ENCODE data around the gene PTP4A2.
"Not testable (repeated sequence)": the region's sequence is repeated elsewhere in the genome, so short reads cannot be mapped to it uniquely, and the experiment has no call there.

Gene PTP4A2

DNA sequence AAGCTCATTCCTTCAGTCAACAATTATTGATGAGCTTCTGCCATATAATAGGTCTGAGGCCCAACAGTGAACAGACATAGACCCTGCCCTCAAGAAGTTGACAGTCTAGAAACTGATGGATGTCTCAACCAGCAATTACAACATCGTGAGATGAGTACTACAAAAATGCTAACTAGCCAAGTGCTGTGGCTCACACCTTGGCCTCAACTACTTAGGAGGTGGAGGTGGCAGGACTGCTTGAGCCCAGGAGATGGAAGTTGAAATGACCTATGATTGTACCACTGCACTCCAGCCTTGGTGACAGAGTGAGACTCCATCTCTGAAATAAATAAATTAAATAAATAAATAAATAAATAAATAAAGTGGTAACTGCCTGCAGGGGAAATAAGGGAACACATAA is 11.7 kb upstream of the PTP4A2 start:
- no peak for DNase-seq (ENCODE audit: low read depth in 2 of 2)

DNA sequence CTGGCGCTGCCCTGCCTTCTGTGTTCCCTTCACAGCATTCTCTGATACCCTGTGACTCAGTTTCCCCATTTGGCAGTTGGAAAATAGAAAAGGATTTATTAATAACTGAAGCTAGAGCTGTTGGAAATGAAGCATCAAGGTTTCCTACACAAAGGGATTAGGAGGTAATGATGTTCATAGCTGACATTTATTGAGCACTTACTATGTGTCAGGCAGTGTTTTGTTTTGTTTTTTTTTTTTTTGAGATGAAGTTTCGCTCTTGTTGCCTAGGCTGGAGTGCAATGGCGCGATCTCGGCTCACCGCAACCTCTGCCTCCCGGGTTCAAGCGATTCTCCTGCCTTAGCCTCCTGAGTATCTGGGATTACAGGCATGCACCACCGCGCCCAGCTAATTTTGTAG is 7.5 kb upstream of the PTP4A2 start:
- DNase-seq (ENCODE audit: low read depth in 2 of 2), result not testable (repeated sequence)

- peak; percentile 55 to 65 for DNase-seq (ENCODE audit: low read depth in 2 of 2)
These were observed 6.3 kb upstream of the PTP4A2 start for GRCh38 chr1:31944205-31945089.

DNA sequence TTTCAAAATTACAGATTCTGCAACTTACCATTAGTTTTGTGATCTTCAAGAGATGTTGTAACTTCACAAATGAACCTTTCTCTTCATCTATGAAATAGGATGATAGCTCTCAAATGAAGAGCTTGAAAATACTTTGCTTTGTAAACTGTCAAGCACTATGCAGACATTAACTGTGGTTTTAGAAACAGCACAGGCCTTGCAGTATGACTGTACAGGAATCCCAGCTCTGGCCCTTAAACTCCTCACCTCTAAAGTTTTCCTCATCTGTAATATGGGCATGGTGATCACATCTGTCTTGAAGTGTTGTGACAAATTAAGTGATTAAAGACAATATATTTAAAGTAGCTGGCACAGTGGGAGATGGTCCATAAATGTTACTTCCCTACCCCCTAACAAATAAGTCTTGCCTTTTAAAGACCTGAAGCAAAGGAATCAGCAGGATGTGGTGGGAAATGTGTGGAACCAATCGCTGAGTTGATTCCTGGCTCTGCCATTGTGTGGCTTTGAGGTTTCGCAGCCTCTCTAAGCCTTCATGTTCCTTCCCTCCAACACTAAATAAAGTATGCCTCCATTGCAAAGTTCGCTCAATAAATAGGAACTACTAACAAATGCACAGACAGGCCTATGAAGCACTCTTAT is 5.5 kb upstream of the PTP4A2 start:
- no peak for DNase-seq (ENCODE audit: low read depth in 2 of 2)

DNA sequence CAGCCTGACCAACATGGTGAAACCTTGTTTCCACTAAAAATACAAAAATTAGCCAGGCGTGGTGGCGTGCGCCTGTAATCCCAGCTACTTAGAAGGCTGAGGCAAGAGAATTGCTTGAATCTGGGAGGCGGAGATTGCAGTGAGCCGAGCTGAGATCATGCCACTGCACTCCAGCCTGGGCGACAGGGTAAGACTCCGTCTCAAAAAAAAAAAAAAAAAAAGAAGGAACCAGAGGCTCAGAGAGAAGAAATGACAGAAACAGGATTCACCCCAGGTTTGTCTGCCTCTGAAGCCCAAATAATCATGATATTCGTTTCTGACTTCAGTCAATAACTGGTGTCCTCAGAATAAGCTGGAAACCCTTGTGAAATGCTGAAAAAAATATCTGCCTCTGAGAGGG is 3.9 kb upstream of the PTP4A2 start:
- not testable (repeated sequence) for DNase-seq (ENCODE audit: low read depth in 2 of 2)

DNA sequence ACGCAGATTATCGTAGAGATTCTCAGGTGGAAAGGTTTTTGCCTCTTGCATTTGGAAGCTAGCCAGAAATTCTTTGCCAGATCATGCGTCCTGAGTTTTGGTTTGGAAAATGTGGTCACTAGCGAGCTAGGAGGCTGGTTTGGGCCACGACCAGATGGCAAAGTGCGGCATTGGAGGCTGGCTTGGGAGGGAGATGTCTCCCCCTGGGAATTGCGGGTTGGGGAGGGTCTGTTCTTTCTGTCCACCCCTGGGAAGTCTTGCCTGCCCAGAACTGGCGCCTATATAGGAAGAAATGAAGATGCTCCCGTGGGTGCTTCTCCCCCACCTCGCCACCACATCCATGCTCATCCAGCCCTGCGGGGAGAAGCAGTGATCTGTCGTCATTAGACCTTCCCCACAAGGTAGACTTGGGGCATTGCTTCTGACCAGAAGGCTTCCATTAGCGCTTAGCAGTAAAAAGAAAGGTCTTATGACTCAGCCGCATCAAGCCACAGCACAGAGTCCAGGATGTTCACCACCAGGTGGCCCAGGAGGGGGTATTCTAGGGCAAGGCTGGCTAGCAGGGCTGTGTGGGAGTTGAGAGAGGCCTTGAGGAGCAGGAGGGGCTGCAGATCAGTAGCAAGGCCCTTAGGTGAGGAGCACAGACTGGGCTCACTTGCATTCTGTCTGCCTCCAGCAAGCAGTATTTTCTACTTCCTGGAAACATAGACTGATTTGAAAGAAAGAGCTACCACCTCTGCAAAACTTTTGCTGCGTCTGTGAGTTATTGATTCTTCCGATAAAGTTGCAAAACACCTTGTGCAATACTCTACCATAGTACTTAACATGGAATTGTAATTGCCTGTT is 1.5 kb upstream of the PTP4A2 start:
- DNase-seq (ENCODE audit: low read depth in 2 of 2), result peak; percentile 65 to 68

GRCh38 chr1:31937300-31938183 is 626 bp downstream of the PTP4A2 start:
- DNase-seq (ENCODE audit: low read depth in 2 of 2), result peak; percentile 74 to 77

GRCh38 chr1:31936981-31937299 is 1.2 kb downstream of the PTP4A2 start:
- no peak for DNase-seq (ENCODE audit: low read depth in 2 of 2)

DNA sequence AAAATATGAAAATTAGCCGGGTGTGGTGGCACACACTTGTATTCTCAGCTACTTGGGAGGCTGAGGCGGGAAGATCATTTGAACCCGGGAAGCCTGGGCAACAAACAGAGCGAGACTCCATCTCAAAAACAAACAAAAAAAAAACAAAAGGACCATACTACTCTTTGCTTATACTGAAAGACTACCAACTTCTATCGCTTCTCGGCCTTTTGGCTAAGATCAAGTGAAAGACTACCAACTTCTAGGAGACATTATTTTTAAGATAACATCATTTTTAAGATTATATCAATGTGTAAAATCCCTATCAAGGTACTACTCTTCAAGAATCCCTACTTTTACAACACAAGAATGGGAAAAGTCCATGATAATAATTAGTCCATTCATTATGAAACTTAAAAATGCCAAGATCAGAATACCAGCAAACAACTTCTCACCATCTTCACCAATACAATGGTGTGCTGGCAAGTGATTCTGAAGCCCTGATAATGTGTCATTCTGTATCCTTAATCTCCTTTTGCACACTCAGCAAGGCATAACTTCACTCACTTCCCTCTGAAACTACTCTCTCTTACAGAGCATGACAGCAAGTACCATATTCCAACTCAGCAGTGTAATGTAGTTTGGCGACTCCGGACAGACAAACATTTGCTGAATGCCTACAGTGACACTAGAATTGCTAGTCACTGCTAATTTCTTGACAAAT is 1.7 kb downstream of the PTP4A2 start:
- no peak for DNase-seq (ENCODE audit: low read depth in 2 of 2)

DNA sequence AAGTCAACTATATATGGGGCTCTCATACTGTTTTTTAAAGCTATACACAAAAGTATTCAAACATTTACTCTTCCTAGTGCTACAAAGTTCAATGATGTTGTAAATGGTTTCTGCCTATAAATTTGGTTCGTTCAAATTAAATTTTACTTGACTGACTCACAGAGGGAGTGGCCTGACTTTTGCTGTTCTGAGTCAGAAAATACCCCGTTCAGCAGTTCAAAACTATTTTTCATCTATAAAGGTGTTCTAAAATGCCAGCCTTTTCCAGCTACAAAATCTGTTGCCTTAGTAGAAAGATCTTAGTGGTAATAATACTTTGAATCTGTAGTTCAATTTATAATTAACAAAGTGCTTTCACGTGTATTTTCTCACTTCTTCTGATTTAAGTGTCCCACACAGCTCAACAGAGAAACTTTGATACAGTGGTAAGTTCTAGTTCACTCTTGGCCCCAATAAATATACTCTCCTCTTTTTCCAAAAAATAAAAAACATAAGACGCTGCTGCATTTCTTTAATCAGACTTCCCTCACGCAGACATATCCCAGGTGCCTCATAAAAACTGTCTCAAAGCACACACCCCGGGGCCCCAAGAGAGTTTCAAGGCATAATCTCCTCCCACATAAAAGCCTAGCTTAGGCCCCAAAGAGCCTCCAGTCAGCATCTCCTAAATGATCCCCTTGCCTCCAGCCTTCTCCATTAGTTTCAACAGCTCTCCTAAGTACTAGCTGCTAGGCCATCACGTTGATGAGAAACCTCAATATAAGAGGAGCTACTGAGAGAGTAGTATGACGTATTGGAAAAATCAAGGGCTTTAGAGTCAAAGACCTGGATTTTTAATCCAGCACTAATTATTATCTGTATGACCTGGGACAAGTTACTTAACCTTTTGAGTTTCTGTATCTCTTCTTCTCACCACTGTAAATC is 3.2 kb downstream of the PTP4A2 start:
- no peak for DNase-seq (ENCODE audit: low read depth in 2 of 2)

DNA sequence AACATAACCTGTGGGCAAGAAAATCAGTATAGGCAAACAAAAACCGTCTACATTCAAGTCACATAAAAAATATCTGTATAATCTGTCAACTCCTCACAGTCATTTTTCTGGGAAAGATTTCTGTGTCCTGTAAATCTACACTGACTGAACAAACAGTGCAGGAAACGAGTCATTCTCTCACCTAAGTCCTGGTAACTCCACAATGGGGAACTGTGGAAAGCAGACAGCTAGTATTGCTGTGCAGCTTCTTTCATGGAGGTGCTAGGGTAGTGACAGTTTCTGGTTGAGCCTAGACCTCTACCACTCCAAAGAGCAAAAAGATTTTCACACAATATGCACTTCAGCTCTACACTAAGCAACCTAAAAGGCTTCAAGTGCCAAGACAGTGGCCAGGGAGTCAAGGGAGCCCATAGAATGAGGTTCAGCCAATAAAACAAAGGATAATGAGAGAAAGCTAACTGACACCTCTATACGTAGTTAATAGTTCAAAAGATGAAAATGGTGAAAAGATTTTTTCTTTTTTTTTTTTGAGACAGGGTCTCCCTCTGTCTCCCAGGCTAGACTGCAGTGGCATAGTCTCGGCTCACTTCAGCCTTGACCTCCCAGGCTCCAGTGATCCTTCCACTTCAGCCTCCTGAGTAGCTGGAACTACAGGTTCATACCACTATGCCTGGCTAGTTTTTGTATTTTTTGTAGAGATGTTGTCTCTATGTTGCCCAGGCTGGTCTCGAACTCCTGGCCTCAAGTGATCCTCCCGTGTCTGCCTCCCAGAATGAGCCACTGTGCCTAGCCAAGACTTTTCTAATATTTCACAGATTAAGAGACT is 5.5 kb downstream of the PTP4A2 start:
- DNase-seq (ENCODE audit: low read depth in 2 of 2), result no peak

- no peak for DNase-seq (ENCODE audit: low read depth in 2 of 2)
These were observed 6.5 kb downstream of the PTP4A2 start for GRCh38 chr1:31931593-31932225.

DNA sequence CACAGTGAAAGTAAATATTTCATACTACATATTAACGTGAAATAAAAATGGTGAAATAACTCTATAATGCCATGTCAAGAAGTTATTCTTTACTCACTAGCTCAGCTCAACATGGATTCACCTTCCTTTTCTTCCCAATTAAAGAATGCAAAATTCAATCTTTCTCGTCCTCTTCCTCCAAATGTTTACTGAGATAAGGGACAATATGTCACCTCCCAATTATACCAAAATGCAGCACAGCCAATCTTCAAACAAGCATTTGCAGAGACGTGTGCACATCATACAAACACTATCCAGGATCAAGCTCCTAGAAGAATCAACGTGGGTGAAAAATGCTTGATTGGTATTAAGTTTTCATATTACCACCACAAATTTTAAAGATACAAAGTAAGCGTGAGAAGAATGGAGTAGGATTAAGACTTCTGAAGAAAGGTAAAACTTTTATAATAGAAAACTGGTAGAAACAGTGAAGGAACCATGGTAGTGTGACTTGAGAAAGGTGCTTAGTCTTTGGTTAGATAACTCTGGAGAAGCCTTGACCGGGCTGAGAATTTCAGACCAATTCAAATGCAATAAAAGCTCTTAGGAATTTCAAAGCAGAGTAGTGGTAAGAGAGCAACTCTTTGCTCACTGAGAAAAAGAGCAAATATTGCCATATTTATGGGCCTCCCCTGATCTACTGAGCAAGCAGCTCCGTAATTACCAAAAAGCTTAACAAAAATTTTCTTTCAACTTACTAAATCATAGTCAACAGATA is 7.2 kb downstream of the PTP4A2 start:
- no peak for DNase-seq (ENCODE audit: low read depth in 2 of 2)

- DNase-seq (ENCODE audit: low read depth in 2 of 2), result no peak
These were observed 10.5 kb downstream of the PTP4A2 start for GRCh38 chr1:31927661-31927980.

GRCh38 chr1:31926853-31927660 is 11.1 kb downstream of the PTP4A2 start:
- DNase-seq (ENCODE audit: low read depth in 2 of 2), result no peak

DNA sequence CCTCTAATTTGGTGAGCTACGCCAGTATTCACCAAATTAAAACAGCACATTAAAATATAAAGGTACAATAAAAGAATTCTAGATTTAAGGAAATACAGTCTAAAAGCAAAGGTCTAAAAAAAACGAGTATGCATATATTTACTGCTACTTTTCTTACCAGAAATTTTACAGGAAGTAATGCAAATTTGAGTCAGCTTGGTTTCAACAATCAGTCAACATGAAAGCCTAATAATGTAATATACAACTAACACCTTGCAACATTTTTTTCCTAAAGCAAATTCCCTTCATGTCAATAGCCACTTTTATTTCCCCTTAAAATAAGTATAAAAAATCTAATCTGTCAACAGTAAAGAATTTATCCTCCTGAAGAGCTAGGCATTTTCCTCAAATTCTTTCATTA is 11.9 kb downstream of the PTP4A2 start:
- DNase-seq (ENCODE audit: low read depth in 2 of 2), result no peak

GRCh38 chr1:31925824-31926223 is 12.3 kb downstream of the PTP4A2 start:
- DNase-seq (ENCODE audit: low read depth in 2 of 2), result not testable (repeated sequence)

Data from stimulated activated CD8-positive, alpha-beta memory T cell treated with anti-CD3 and anti-CD28 coated beads, Interleukin-15, amount 100 ng/mL, for 4 hours (primary cell).